GM12878 (cell line): ENCODE data around the gene PHF20. TPM values are rescaled to one million over a fixed set of nuclear protein-coding genes. Genes with fewer than 3 reads are reported as not detected.

Experiments used
- BCLAF1 ChIP-seq: fragments of 450-650 bp; IDR thresholded peaks from 2 replicates; pipeline ENCODE4 v1.6.1; 2017; ENCODE audit warnings: antibody characterized with exemption, mild to moderate bottlenecking, moderate library complexity
- EGR1 ChIP-seq, 2 experiments: IDR thresholded peaks; 1 replicate in 1 of 2; 2 replicates in 1 of 2; pipeline ENCODE4 v1.6.1; 2011 to 2012; ENCODE audit warnings: low read depth in 2 of 2, low read length in 2 of 2, borderline replicate concordance in 1 of 2, mild to moderate bottlenecking in 1 of 2, moderate library complexity in 1 of 2
- IRF4 ChIP-seq: IDR thresholded peaks from 2 replicates; pipeline ENCODE4 v1.6.1; 2011; ENCODE audit warnings: low read depth, low read length
- NR2C1 ChIP-seq: fragments of 450-650 bp; IDR thresholded peaks from 2 replicates; pipeline ENCODE4 v1.6.1; 2017; ENCODE audit warnings: antibody characterized with exemption, mild to moderate bottlenecking, moderate library complexity
- POLR2AphosphoS2 ChIP-seq: IDR thresholded peaks from 2 replicates; pipeline ENCODE4 v1.6.1; 2011; ENCODE audit warnings: low read depth, mild to moderate bottlenecking, low read length, improper control_type of control experiment, moderate library complexity
- polyA plus RNA-seq, 11 experiments: library from polyadenylated mRNA; depleted of rRNA in 4 of 11; unstranded in 6 of 11; stranded (reverse) in 5 of 11; fragments of >200 nt; fragmentation: Nextera tagmentation in 4 of 11; fragmentation: Illumina TruSeq in 1 of 11; extraction: Ambion mirVana in 4 of 11; extraction: Trizol in 1 of 11; gene quantifications; 1 replicate in 1 of 11; 2 replicates in 10 of 11; pipeline versions ENCODE4 v1.2.1 to v1.2.3, GENCODE V29; 2011 to 2016; ENCODE audit warnings: inconsistent platforms in 2 of 11, missing spikeins in 2 of 11, low read depth in 1 of 11
- total RNA-seq, 4 experiments: library from RNA; depleted of rRNA in 3 of 4; stranded (reverse); fragments of >200 nt in 3 of 4; fragmentation: Illumina TruSeq in 1 of 4; extraction: Trizol in 1 of 4; gene quantifications; 2 replicates each; pipeline versions ENCODE4 v1.2.1 to v1.2.3, GENCODE V29; 2013 to 2021

PHF20 gene
- total and polyA plus RNA-seq, 10 of the 15 experiments (the other 5 are each of a cell fraction or from before 2014, with no cell fraction given), result 31.6 to 91.2 (median 46.8) TPM

- TF ChIP-seq EGR1 (IDR thresholded peaks at IDR 0.05; ENCODE audit: borderline replicate concordance in 1 of 2, low read depth in 2 of 2, low read length in 2 of 2) (peak; percentile 25 to 99), BCLAF1 (no peak), IRF4 (peak; percentile 65; the same call in 1 of the 2 replicates), NR2C1 (peak; percentile 63), POLR2AphosphoS2 (peak; percentile 95)
These were observed 29.7 kb upstream of the PHF20 start, which contains the start of gene RBM39 (continued) for GRCh38 chr20:35741892-35742740.
